B cell (primary cell): ENCODE data around the gene CORO2B.

ENCODE experiments used
- EZH2 ChIP-seq: IDR thresholded peaks from 2 replicates; pipeline ENCODE4 v1.6.1; 2012; ENCODE audit warnings: borderline replicate concordance, low read depth, mild to moderate bottlenecking, moderate library complexity, low read length; ENCODE audit not compliant: insufficient read depth, poor library complexity, severe bottlenecking
- TF ChIP-seq, protein P1 (sequence below): fragments of 200-600 bp; IDR thresholded peaks from one replicate; pipeline ENCODE4 v1.8.0; 2022; ENCODE audit warnings: antibody characterized with exemption, mild to moderate bottlenecking

DNA sequence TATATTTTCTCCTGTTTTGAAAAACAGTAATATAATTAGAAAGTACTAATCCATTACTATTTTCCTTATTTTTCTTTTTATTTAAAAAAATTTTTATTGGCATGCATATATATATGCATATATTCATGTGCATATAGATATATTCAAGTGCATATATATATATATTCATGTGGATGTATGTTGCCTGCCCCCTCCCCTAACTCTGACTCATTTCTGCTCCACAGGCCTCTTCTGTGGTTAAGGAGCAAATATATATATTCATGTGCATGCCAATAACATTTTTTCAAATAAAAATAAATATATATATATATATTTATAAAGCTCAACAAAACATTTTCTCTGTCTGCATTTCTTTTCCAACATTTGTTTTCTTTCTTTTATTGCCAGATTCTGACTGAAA is 13.6 kb upstream of the CORO2B start:
- TF ChIP-seq, protein P1, sequence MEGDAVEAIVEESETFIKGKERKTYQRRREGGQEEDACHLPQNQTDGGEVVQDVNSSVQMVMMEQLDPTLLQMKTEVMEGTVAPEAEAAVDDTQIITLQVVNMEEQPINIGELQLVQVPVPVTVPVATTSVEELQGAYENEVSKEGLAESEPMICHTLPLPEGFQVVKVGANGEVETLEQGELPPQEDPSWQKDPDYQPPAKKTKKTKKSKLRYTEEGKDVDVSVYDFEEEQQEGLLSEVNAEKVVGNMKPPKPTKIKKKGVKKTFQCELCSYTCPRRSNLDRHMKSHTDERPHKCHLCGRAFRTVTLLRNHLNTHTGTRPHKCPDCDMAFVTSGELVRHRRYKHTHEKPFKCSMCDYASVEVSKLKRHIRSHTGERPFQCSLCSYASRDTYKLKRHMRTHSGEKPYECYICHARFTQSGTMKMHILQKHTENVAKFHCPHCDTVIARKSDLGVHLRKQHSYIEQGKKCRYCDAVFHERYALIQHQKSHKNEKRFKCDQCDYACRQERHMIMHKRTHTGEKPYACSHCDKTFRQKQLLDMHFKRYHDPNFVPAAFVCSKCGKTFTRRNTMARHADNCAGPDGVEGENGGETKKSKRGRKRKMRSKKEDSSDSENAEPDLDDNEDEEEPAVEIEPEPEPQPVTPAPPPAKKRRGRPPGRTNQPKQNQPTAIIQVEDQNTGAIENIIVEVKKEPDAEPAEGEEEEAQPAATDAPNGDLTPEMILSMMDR = no peak
- no peak for TF ChIP-seq EZH2
